ENCODE measurements around the gene MED26. TPM values are rescaled to one million over a fixed set of nuclear protein-coding genes. Genes with fewer than 3 reads are reported as not detected.

The MED26 gene
- total RNA-seq, 1 donor from 2014 or later = 7.0 TPM

DNA sequence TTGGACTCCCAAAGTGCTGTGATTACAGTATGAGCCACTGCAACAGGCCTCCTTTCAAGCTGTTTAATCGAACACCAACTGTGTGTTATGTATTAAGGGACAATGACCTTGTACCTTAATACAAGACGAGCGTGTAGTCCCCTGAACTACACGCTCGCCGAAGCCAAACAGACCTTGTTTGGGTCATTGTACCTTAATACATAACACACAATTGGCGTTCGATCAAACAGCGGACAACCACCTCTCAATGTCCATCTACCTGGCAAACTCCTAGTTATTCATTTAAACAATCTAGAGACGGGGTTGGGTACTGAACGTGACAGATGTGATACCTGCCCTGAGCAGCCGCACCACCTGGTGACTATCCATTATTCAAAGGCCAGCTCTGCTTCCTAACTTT, 87.1 kb downstream of the MED26 start:
- no peak for DNase-seq (ENCODE audit: low read depth)
- TF ChIP-seq, protein P1, sequence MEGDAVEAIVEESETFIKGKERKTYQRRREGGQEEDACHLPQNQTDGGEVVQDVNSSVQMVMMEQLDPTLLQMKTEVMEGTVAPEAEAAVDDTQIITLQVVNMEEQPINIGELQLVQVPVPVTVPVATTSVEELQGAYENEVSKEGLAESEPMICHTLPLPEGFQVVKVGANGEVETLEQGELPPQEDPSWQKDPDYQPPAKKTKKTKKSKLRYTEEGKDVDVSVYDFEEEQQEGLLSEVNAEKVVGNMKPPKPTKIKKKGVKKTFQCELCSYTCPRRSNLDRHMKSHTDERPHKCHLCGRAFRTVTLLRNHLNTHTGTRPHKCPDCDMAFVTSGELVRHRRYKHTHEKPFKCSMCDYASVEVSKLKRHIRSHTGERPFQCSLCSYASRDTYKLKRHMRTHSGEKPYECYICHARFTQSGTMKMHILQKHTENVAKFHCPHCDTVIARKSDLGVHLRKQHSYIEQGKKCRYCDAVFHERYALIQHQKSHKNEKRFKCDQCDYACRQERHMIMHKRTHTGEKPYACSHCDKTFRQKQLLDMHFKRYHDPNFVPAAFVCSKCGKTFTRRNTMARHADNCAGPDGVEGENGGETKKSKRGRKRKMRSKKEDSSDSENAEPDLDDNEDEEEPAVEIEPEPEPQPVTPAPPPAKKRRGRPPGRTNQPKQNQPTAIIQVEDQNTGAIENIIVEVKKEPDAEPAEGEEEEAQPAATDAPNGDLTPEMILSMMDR (IDR thresholded peaks at IDR 0.05; ENCODE audit: insufficient read depth, low read length, poor library complexity, severe bottlenecking) = no peak
- H3K36me3 ChIP-seq (ENCODE audit: control insufficient read depth, insufficient read depth, low read length) = peaks cover 4% of the 10 kb centered on the region
- no peaks in the 10 kb centered on the region for H3K27me3 ChIP-seq (ENCODE audit: control insufficient read depth, insufficient read depth, low read length)
- peak overlapping the region; percentile 99 for H3K4me3 ChIP-seq (ENCODE audit: low read depth, low read length)

DNA sequence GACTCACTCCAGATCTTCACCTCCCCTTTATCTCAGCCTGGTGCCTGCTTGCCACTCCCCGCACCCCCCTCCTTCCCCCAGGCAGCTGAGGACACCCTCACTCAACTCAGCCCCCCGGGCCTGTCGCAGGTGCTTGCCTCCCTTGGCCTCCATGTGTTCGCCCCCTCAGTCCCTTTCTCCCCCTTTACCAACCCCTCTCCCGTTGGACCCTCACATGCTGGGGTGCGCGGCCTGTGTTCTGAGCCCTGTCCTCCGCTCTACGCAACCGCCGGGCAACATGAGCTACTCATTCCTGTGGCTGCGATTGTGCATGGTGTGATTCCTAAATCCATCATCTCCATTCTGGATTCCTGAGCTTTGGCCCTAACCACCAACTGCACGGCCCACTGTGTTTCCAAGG, 90.9 kb downstream of the MED26 start:
- TF ChIP-seq, protein P1 (IDR thresholded peaks at IDR 0.05; ENCODE audit: insufficient read depth, low read length, poor library complexity, severe bottlenecking) = no peak
- no peak overlapping the region for H3K4me3 ChIP-seq (ENCODE audit: low read depth, low read length)
- peaks cover 4% of the 10 kb centered on the region for H3K36me3 ChIP-seq (ENCODE audit: control insufficient read depth, insufficient read depth, low read length)
- DNase-seq (ENCODE audit: low read depth) = no peak
- H3K27me3 ChIP-seq (ENCODE audit: control insufficient read depth, insufficient read depth, low read length) = no peaks in the 10 kb centered on the region

DNA sequence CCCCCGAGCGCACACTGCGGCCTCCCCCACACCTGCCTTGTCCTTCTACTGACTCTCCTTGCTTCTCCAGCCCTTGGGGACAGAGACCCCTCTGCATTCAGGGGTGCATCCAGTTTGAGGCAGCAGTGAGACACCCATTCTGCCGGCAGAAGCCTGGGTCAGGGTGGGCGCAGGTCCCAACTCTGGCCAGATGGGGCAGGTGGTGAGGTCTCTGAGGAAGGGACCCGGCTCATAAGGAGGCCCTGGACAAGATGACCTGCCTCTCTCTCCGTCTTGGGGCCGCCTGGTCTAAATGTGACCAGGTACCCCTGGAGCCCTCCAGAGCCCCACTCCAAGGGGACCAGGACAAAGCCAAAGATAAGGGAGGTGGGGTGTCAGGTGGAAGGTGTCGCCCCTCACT, 91.9 kb downstream of the MED26 start:
- TF ChIP-seq, protein P1 (IDR thresholded peaks at IDR 0.05; ENCODE audit: insufficient read depth, low read length, poor library complexity, severe bottlenecking) = no peak
- no peak for DNase-seq (ENCODE audit: low read depth)
- Histone ChIP-seq H3K36me3 (ENCODE audit: control insufficient read depth, insufficient read depth, low read length) (peaks cover 4% of the 10 kb centered on the region), H3K4me3 (ENCODE audit: low read depth, low read length) (no peak overlapping the region), H3K27me3 (ENCODE audit: control insufficient read depth, insufficient read depth, low read length) (no peaks in the 10 kb centered on the region)

DNA sequence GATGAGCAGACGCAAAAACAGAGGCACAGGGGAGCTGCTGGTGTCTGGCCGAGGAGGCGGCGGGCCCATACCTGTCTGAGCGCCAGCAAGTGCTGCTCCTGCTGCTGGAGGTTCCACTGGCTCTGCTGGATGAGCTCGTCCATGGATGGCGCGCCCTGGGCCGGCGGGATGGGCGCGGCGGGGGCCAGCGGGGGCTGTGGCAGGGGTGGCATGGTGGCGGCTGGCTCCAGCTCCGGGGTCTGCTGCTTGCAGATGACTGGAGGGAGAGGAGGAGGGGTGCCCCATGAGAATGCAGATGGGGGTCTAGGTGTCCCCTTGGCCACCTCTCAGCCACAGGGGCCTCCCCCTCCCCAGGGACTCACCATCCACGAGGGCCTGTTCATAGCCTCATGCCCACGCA, 92.6 kb downstream of the MED26 start:
- H3K4me3 ChIP-seq (ENCODE audit: low read depth, low read length) = no peak overlapping the region
- TF ChIP-seq, protein P1 (IDR thresholded peaks at IDR 0.05; ENCODE audit: insufficient read depth, low read length, poor library complexity, severe bottlenecking) = no peak
- H3K36me3 ChIP-seq (ENCODE audit: control insufficient read depth, insufficient read depth, low read length) = peaks cover 4% of the 10 kb centered on the region
- H3K27me3 ChIP-seq (ENCODE audit: control insufficient read depth, insufficient read depth, low read length) = no peaks in the 10 kb centered on the region
- no peak for DNase-seq (ENCODE audit: low read depth)

DNA sequence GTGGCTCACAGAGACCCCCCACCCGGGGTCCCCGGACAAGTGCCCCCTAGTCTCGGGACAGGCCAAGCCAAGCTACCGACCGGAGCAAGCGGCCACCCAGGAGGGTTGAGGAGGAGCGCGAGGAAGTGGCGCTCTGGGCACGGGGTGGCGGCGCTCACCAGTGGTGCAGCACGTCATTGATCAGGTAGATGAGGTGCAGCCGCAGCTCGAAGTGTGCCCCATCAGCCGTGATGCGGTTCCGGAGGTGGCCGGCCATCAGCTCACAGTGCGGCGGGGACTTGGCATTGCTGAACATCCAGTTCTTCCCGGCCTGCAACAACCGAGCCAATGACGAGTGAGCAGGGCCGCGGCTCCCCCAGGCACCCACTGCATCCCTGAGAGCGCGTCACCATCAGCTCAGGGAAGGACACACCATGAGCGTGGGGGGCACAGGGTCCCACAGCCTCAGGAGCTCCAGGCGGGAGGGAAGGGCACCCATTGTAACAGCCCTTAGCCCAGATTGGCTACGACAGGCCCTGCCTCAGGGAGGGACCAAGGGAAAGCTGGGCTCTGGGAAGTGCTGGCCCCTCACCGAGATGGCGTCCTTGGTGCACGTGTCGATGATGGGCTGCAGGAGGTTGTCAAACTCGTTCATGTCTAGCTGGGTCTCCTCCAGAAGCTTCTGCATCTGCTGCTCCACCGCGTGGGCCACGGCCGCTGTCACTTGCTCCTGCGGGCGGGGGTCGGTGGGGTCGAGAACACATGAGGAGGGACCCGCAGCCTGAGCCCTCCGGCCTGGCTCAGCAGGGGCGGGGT, 95.4 kb downstream of the MED26 start:
- no peaks in the 10 kb centered on the region for H3K27me3 ChIP-seq (ENCODE audit: control insufficient read depth, insufficient read depth, low read length)
- no peak overlapping the region for H3K4me3 ChIP-seq (ENCODE audit: low read depth, low read length)
- no peak for DNase-seq (ENCODE audit: low read depth)
- peaks cover 1% of the 10 kb centered on the region for H3K36me3 ChIP-seq (ENCODE audit: control insufficient read depth, insufficient read depth, low read length)
- TF ChIP-seq, protein P1 (IDR thresholded peaks at IDR 0.05; ENCODE audit: insufficient read depth, low read length, poor library complexity, severe bottlenecking) = no peak

DNA sequence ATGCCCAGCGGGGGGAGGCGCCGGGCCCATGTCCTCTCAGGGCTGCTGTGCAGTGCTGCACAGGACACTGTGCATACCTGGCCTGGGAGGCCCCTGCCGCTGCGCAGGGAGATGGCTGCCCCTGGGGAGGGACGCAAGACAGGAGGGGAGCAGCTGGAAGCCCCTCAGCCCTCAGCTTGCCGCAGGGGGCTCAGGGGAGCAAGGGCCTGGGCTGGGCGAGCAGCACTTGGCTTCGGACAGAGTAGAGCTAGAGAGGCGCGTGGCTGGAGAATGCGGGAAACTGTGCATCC, 96.7 kb downstream of the MED26 start:
- no peak for DNase-seq (ENCODE audit: low read depth)
- peaks cover 2% of the 10 kb centered on the region for H3K36me3 ChIP-seq (ENCODE audit: control insufficient read depth, insufficient read depth, low read length)
- H3K27me3 ChIP-seq (ENCODE audit: control insufficient read depth, insufficient read depth, low read length) = no peaks in the 10 kb centered on the region
- TF ChIP-seq, protein P1 (IDR thresholded peaks at IDR 0.05; ENCODE audit: insufficient read depth, low read length, poor library complexity, severe bottlenecking) = no peak
- H3K4me3 ChIP-seq (ENCODE audit: low read depth, low read length) = no peak overlapping the region

All from kidney epithelial cell (primary cell).